Right cardiac atrium (tissue), 5 donors: ENCODE results near the gene BCORL1. TPM values are rescaled to one million over a fixed set of nuclear protein-coding genes. Genes with fewer than 3 reads are reported as not detected.

ENCODE experiments used
- ATAC-seq, 2 donors: fragments of 200-7000 bp; cut with Tn5 transposase; one replicate each; pipeline versions ENCODE4 v1.8.0 to v1.9.1; 2020; ENCODE audit warnings: moderate library complexity in 2 of 2, mild to moderate bottlenecking in 1 of 2
- DNase-seq, 3 donors: peaks; one replicate each; pipeline ENCODE4 v3.0.0-alpha.2; 2020
- H3K27ac ChIP-seq: one replicate; pipeline ENCODE4 v1.5.1; 2013; ENCODE audit warnings: mild to moderate bottlenecking, low read length, control low read depth, moderate library complexity
- H3K27me3 ChIP-seq: one replicate; pipeline ENCODE4 v1.6.1; 2013; ENCODE audit not compliant: control insufficient read depth, insufficient read depth
- H3K4me1 ChIP-seq: one replicate; pipeline ENCODE4 v1.6.1; 2013; ENCODE audit warnings: low read length; ENCODE audit not compliant: control insufficient read depth, insufficient read depth
- H3K4me3 ChIP-seq: one replicate; pipeline ENCODE4 v1.5.1; 2013; ENCODE audit warnings: low read length, control low read depth
- H3K9me3 ChIP-seq: one replicate; pipeline ENCODE4 v1.6.1; 2013; ENCODE audit warnings: low read length; ENCODE audit not compliant: control insufficient read depth
- WGBS: extraction: QIAGEN DNeasy Blood & Tissue Kit; methylation state at CpG from one replicate; pipeline ENCODE4 v1.1.7; 2013; 5-methylcytosine and 5-hydroxymethylcytosine counted together
- intact Hi-C, 4 donors: fragments of 100-400 bp; cut with DNase I; formaldehyde crosslinking; loops; one replicate each; pipeline versions ENCODE4 v1.11.0 to v1.14.0; 2022 to 2023
- polyA plus RNA-seq: library from polyadenylated mRNA; stranded (reverse); fragments of 200-250 nt; gene quantifications from one replicate; pipeline ENCODE4 v1.2.3, GENCODE V29; 2013
- total RNA-seq, 4 donors: library from RNA; stranded (reverse); fragmentation: NEBNext Ultra II Directional; extraction: Animal tissue kit (Norgen Biotek cat#: 25700); gene quantifications; one replicate each; pipeline ENCODE4 v1.2.1, GENCODE V29; 2021
- donor health status: healthy with polysubstance abuse.
- donor health status: DM: no; HTN: yes; CAD: no.
- donor health status: DM: no; HTN: no; CAD: no.
- donor health status: DM: no; HTN: yes; CAD: no; lungs with severe emphysema.
- donor health status: DM: yes; HTN: yes; CAD: no.

Gene BCORL1
- total and polyA plus RNA-seq, 5 donors, result 5.0 to 13.8 (median 11.4) TPM

DNA sequence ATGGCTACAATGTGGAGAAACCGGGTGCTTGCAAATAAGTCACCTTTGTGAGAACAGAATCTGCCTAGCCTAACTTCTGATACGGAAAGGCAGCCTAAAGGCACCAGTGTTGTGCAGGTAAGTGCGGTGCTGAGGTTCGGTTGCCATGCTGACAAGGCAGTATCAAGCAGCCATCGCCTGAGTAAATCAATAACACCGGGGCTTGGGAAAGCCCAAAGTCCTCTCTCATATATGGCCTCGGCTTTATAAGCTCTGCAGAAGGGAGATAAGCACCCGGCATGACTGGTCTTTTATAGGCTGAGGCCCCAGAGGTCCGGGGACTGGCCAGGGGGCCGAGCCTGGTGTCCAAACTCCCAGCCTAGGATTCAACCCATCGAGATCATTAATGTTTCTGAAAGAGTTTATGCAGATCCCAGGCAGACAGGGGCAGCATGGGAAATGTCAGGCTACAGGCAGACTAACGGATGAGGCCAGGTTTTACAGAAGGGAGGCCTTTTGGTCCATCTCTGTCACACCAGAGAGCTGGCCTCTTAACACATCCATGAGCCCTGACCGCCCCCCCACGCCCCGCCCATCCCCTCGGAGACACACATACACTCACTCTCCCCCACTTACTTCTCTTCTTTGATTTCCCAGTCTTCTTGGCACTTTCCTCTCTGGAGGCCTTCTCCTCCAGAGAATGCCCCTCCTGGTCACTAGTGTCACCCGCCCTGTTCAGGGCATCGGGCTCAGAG lies 89.3 kb downstream of the BCORL1 start:
- Histone ChIP-seq H3K9me3 (no peaks in the 10 kb centered on the region), H3K27ac (no peak overlapping the region), H3K4me3 (no peak overlapping the region), H3K4me1 (no peaks in the 10 kb centered on the region), H3K27me3 (no peaks in the 10 kb centered on the region)
- ATAC-seq (no peak), DNase-seq (no peak)
- WGBS, result 87% methylated on average over 18 of the region's 18 CpGs
- intact Hi-C loops, result no loop called here

DNA sequence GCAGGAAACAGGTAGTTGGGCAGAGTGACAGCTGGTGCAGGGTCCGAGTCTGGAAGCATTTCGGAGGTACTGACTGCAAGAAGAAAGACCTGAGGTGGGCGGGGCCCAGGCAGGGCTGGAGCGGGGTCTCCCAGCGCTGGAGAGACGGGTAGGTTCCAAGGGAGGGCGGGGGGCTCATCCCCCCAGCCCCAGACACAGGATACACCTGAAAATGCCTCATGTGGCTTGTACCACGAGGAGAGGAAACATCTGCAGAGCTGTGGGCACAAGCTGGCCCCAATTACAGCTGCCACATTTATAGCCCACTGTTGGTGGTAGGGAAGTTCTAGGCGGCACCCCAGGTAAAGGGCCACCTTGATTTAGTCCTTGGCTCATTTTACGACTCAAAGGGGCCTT lies 89.9 kb downstream of the BCORL1 start:
- DNase-seq, result no peak
- Histone ChIP-seq H3K27me3 (no peaks in the 10 kb centered on the region), H3K4me3 (no peak overlapping the region), H3K27ac (no peak overlapping the region), H3K9me3 (no peaks in the 10 kb centered on the region), H3K4me1 (no peaks in the 10 kb centered on the region)
- intact Hi-C loops, result no loop called here
- 84% methylated on average over 10 of the region's 10 CpGs for WGBS
- ATAC-seq, result no peak

DNA sequence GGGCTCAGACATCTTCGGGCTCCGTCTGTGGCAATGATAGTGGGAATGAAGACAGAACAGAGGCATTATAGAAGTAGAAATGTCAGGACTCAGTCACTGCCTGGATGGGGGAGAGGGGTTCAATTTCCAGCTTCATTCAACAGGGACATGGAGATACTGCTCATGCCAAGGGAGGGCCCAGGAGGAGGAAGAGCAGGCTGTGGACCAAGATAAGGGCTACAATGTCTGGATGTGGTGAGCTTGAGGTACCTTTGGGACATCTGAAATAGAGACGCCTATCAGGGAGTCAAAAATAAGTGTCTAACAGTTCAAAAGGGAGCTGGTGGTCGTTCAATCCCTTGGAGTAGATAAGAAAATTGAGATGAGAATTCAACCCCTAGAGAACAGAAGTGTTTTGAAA lies 93.3 kb downstream of the BCORL1 start:
- Histone ChIP-seq H3K27ac (no peak overlapping the region), H3K4me1 (no peaks in the 10 kb centered on the region), H3K27me3 (no peaks in the 10 kb centered on the region), H3K9me3 (no peaks in the 10 kb centered on the region), H3K4me3 (no peak overlapping the region)
- no peak for DNase-seq
- intact Hi-C loops, result loop anchor here in 1 of 4 donors (5.0 kb wide), 1 partner anchor 117 kb away; no protein-coding TSS in a partner anchor
- no peak for ATAC-seq
- WGBS, result 75% methylated on average over 4 of the region's 4 CpGs

DNA sequence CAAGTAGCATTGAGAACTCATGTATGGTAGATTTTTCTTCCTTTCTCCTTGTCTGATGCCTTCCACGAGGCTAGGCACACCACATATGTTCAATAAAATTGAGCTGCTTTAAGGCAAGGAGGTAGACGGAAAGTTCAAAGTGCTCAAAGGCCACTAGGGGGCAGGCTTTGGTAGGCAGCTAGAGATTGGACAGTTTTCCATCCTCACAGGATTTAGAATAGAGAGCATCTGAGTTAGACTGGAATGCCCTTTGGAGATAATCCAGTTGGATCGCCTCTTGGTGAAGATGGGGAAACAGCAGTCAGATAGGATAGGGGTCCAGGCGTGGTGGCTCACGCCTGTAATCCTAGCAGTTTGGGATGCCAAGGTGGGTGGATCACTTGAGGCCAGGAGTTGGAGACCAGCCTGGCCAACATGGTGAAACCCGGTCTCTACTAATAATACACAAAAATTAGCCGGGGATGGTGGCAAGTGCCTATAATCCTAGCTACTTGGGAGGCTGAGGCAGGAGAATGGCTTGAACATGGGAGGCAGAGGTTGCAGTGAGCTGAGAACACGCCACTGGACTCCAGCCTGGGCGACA lies 97.5 kb downstream of the BCORL1 start:
- ATAC-seq (peak; percentile 39 to 48), DNase-seq (peak in 2 of 3 donors; percentile 41 to 69)
- intact Hi-C loops, result loop anchor here (5.0 to 10.0 kb wide), 2 partner anchors 55 to 112 kb away; no protein-coding TSS in a partner anchor
- no peaks in the 10 kb centered on the region for H3K27me3 ChIP-seq
- H3K9me3 ChIP-seq, result no peaks in the 10 kb centered on the region
- H3K4me3 ChIP-seq, result no peak overlapping the region
- peaks cover 4% of the 10 kb centered on the region for H3K4me1 ChIP-seq
- no peak overlapping the region for H3K27ac ChIP-seq
- WGBS, result 45% methylated on average over 9 of the region's 9 CpGs

DNA sequence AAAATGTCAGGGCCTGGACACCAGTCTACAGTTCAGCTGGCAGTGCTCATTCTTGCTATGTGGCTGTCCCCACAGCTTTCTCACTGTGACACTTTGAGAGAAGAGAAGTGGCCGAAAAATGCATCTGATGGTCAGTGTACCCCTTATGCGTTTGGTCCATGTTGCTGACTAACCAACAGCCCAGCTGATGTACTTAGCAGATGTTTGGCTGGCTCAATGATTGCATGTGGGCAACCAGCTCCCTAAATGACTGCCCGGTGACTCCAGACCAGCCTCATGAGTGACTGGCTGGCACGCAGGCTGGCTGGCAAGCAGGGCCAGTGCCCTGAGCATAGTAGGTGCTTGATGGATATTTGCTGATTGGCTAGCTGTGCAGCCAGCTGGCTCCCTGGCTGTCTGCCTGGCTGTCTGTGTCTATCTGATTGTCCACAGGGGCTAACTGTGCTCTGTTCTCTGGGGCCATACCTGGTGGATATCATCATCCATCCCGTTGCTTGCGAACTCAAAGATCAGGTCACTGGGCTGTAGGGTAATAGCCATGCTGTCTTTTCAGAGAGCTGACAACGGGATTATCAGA lies 98.4 kb downstream of the BCORL1 start:
- no peak overlapping the region for H3K27ac ChIP-seq
- H3K27me3 ChIP-seq, result no peaks in the 10 kb centered on the region
- H3K4me3 ChIP-seq, result no peak overlapping the region
- ATAC-seq (no peak), DNase-seq (no peak)
- no peaks in the 10 kb centered on the region for H3K9me3 ChIP-seq
- WGBS, result 80% methylated on average over 7 of the region's 7 CpGs
- peaks cover 10% of the 10 kb centered on the region for H3K4me1 ChIP-seq
- intact Hi-C loops, result loop anchor here in 3 of 4 donors (5.0 to 10.0 kb wide), 2 partner anchors 54 to 111 kb away; no protein-coding TSS in a partner anchor

DNA sequence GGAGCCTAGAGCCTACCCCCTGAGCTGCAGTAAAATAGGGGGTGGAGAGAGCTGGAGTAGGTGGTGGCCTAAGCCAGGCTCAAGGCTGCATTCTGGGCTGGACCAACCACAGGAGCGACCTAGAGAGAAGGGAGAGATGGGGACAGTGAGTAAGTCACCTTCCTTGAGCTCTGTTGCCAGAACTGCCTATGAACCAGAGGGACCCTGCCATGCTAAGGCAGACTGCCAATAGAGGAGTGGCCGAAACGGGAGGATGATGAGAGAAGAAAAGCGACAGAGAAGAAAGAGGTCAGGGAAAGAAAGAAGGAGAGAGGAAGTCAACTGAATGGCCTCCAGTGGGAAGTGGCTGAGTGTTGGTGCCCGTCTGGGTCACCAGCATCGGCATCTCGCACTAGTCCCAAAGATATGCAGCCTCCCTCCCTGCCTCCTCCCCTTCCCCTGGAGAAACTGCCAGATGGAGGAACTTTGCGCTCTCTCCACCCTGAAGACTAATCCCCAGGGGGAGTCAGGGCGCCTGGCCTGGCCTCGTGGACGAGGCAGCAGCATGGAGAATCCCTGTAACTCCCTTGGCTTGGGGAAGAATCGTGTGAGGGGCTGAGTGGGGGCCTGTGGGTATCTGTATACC lies 99.1 kb downstream of the BCORL1 start:
- H3K4me3 ChIP-seq, result no peak overlapping the region
- intact Hi-C loops, result loop anchor here in 3 of 4 donors (5.0 to 10.0 kb wide), 2 partner anchors 53 to 111 kb away; no protein-coding TSS in a partner anchor
- ATAC-seq, result peak in 1 of 2 donors; percentile 25
- H3K9me3 ChIP-seq, result no peaks in the 10 kb centered on the region
- H3K4me1 ChIP-seq, result peaks cover 10% of the 10 kb centered on the region
- WGBS, result 40% methylated on average over 12 of the region's 12 CpGs
- DNase-seq, result no peak
- H3K27ac ChIP-seq, result no peak overlapping the region
- no peaks in the 10 kb centered on the region for H3K27me3 ChIP-seq

DNA sequence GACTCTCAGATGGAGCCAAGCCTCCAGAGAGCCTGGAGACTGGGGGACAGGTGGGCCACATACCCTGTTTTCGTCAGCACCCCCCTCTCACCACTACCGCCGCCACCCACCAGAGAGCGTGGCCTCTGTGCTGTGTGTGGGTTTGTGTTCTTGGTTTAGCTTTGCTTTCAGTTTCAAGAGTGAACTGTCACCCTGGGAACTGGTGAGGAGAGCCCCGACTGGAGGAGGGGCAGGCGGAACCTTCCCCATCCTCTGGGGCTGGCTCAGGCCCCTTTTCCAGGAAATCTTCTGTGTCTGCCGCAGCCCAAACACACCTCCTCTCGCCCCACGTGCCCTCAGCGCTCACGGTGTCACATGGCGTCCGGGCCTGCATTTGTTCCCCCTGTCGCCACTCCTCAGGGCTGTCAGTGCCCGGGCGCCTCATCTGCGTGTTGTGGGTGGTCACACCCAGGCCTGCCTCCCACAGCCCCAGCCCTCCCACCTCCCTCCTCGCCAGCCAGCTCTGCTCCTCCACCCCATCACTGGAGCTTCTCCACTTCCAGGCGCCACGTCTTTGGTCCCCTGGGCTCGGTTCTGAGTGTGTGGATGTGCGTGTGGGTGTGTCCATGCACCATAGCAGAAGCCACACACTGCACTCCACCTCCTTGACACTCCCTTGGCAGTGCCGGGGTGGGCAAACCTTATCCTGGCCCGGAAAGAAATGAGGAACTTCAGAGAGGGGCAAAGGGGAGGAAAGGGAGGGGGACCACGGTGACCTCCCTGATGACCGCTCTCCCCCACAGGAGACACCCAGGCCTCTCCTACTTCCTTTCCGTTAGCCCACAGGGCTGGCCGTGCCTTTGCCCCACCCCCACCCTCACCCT lies 100.0 kb downstream of the BCORL1 start:
- Histone ChIP-seq H3K27ac (no peak overlapping the region), H3K4me3 (no peak overlapping the region), H3K27me3 (no peaks in the 10 kb centered on the region), H3K9me3 (no peaks in the 10 kb centered on the region), H3K4me1 (peaks cover 10% of the 10 kb centered on the region)
- WGBS, result 30% methylated on average over 28 of the region's 28 CpGs
- intact Hi-C loops, result loop anchor here in 3 of 4 donors (5.0 to 10.0 kb wide), 2 partner anchors 52 to 110 kb away; no protein-coding TSS in a partner anchor
- ATAC-seq (peak; percentile 61 to 70), DNase-seq (peak; percentile 59 to 77 (median 76))

DNA sequence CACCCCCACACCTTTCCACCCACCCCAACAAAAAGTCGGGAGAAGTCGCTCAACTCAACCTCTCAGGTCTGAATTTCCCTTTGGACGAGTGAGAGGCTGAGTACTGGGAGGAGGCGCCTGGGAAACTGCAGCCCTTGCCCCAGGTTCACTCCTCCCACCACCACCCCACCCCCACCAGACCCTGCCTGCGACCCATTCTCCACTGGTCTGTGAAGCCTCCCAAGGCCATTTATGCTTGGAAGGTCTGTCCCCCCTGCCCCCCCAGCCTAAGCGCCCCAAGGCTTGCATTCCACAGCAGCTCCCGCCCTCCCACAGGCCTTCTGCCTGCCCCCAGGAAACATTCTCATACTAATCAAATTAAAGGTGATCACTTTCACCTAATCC lies 100.7 kb downstream of the BCORL1 start:
- no peak for ATAC-seq
- intact Hi-C loops, result loop anchor here in 3 of 4 donors (5.0 to 10.0 kb wide), 2 partner anchors 52 to 109 kb away; no protein-coding TSS in a partner anchor
- no peak for DNase-seq
- H3K27ac ChIP-seq, result no peak overlapping the region
- 53% methylated on average over 7 of the region's 7 CpGs for WGBS
- no peaks in the 10 kb centered on the region for H3K9me3 ChIP-seq
- H3K27me3 ChIP-seq, result no peaks in the 10 kb centered on the region
- peaks cover 10% of the 10 kb centered on the region for H3K4me1 ChIP-seq
- no peak overlapping the region for H3K4me3 ChIP-seq

DNA sequence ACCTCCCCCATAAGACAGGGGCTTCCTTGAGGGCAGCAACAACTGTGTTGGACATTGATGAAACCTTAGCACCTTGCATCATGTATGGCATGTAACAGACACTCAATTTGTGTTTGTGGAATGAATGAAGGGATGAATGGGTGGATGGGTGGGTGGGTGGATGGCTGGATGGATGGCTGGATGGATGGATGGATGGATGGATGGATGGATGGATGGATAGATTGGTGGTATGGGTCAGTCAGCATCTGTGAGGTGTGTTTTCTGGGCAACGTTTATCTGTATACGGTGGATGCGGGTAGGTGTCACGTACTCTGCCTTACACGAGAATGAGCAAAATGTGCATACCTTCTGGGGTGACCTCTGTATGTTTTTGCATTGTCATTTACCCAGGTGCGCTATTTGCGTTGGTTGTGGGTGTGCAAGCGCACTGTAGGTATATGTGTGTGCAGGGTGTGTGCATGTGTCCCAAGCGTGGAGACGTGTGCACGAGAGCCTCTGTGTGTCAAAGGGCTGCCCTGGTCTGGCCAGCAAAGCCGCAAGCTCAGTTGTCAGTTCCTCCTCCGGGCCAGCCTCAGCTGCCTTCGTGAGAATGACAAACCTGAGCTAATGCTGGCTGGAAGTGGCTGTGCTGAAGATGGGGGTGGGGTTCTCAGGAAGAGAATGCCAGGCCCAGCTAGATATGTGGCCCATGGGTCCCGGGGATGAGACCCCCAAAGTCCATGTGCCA lies 101.4 kb downstream of the BCORL1 start:
- Histone ChIP-seq H3K4me1 (peaks cover 10% of the 10 kb centered on the region), H3K27me3 (no peaks in the 10 kb centered on the region), H3K9me3 (no peaks in the 10 kb centered on the region), H3K27ac (no peak overlapping the region), H3K4me3 (no peak overlapping the region)
- WGBS, result 77% methylated on average over 15 of the region's 15 CpGs
- intact Hi-C loops, result loop anchor here in 3 of 4 donors (5.0 to 10.0 kb wide), 2 partner anchors 51 to 108 kb away; no protein-coding TSS in a partner anchor
- DNase-seq (no peak), ATAC-seq (no peak)
